ENCODE data around the gene GLMN.

DNA sequence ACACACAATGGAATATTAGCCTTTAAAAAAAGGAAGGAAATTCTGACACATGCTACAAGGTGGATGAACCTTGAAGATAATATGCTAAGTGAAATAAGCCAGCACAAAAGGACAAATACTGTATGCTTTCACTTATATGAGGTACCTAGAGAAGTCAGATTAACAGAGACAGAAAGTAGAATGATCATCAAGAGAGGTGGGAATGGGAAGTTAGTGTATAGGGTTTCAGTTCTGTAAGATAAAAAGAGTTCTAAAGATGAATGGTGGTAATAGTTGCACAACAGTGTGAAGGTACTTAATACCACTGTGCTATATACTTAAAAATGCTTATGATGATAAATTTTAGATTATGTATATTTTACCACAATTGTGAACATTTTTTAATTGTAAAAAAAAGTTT lies 7.2 kb upstream of the GLMN start:
- no peak for TF ChIP-seq CTCF (IDR thresholded peaks at IDR 0.05)
- TF ChIP-seq POLR2A (IDR thresholded peaks at IDR 0.05), result no peak
